Activated CD8-positive, alpha-beta T cell treated with anti-CD3 and anti-CD28 coated beads for 36 hours (primary cell): Measurements from ENCODE around the gene SYS1. TPM values are rescaled to one million over a fixed set of nuclear protein-coding genes. Genes with fewer than 3 reads are reported as not detected.

ENCODE experiments used
- ATAC-seq: fragments of 200-7000 bp; cut with Tn5 transposase; one replicate; pipeline ENCODE4 v1.10.0; 2021; ENCODE audit warnings: mild to moderate bottlenecking, moderate library complexity
- CTCF ChIA-PET: fragments of 350-600 bp; sonication (Branson Sonifier 250); formaldehyde crosslinking; loops from one replicate; lab custom pipeline; 2021; ENCODE audit warnings: antibody characterized with exemption; lab: Charles Lee
- POLR2A ChIA-PET: fragments of 350-600 bp; sonication (Branson Sonifier 250); formaldehyde crosslinking; loops from one replicate; lab custom pipeline; 2021; ENCODE audit warnings: antibody characterized with exemption; lab: Charles Lee
- DNase-seq: peaks from one replicate; pipeline ENCODE4 v3.0.0-alpha.2; 2020
- H3K27ac Mint-ChIP-seq: one replicate; pipeline ENCODE4 v1.8.0; 2021; ENCODE audit warnings: mild to moderate bottlenecking, mixed read lengths
- H3K27me3 Mint-ChIP-seq: one replicate; pipeline ENCODE4 v1.8.0; 2021; ENCODE audit warnings: mixed read lengths
- H3K36me3 Mint-ChIP-seq: one replicate; pipeline ENCODE4 v1.8.0; 2021; ENCODE audit warnings: low read depth, mixed read lengths
- H3K4me1 Mint-ChIP-seq: one replicate; pipeline ENCODE4 v1.8.0; 2021; ENCODE audit warnings: low read depth, mixed read lengths
- H3K4me3 Mint-ChIP-seq: one replicate; pipeline ENCODE4 v1.8.0; 2021; ENCODE audit warnings: mild to moderate bottlenecking, moderate library complexity, mixed read lengths
- H3K9me3 Mint-ChIP-seq: one replicate; pipeline ENCODE4 v1.8.0; 2021; ENCODE audit warnings: mixed read lengths
- intact Hi-C: fragments of 100-400 bp; cut with micrococcal nuclease; formaldehyde crosslinking; loops from one replicate; pipeline ENCODE4 v1.10.0; 2022
- total RNA-seq, 2 experiments: library from RNA; stranded (reverse); gene quantifications; one replicate each; pipeline ENCODE4 v1.2.3, GENCODE V29; 2021
- TF ChIP-seq, protein P1 (sequence below): fragments of 200-600 bp; IDR thresholded peaks from one replicate; pipeline ENCODE4 v1.8.0; 2022; ENCODE audit warnings: antibody characterized with exemption, mild to moderate bottlenecking

The SYS1 gene
- total RNA-seq, 2 experiments from 2014 or later, result 19.6 to 20.7 TPM

DNA sequence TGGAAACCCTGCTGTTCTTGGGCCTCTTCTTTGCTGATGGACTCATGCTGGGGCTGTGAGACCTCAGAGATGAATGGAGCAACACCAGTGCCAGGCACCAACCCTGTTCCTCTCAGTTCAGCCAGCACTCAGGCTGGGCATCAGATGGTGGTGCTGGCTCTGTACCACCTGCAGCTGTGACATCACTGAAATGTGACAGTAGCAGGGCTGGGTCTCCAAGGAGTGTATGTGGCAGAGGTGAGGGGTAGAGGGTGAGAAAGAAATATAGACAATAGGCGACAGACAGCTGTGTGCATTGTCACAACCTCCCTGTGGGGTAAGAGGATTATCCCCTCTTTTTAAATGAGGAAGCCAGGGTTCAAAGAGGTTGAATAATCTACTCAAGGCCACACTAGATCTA lies 15.2 kb downstream of the SYS1 start, which contains the start of gene TP53TG5:
Gene TP53TG5 (minus strand): TSS at position 135 of the 400 bp plus-strand sequence. CDS start 89 bp downstream, at position 46.
- intact Hi-C loops, result no loop called here
- TF ChIP-seq, protein P1, sequence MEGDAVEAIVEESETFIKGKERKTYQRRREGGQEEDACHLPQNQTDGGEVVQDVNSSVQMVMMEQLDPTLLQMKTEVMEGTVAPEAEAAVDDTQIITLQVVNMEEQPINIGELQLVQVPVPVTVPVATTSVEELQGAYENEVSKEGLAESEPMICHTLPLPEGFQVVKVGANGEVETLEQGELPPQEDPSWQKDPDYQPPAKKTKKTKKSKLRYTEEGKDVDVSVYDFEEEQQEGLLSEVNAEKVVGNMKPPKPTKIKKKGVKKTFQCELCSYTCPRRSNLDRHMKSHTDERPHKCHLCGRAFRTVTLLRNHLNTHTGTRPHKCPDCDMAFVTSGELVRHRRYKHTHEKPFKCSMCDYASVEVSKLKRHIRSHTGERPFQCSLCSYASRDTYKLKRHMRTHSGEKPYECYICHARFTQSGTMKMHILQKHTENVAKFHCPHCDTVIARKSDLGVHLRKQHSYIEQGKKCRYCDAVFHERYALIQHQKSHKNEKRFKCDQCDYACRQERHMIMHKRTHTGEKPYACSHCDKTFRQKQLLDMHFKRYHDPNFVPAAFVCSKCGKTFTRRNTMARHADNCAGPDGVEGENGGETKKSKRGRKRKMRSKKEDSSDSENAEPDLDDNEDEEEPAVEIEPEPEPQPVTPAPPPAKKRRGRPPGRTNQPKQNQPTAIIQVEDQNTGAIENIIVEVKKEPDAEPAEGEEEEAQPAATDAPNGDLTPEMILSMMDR, result no peak
- Mint-ChIP-seq H3K9me3 (no peaks in the 10 kb centered on the region), H3K27me3 (no peaks in the 10 kb centered on the region), H3K4me1 (peaks cover 10% of the 10 kb centered on the region), H3K4me3 (no peak within 1 kb of the TSS), H3K27ac (no peak within 1 kb of the TSS), H3K36me3 (peaks cover 2% of the 10 kb centered on the region)
- ATAC-seq, result no peak
- DNase-seq, result no peak
- POLR2A ChIA-PET, result no interaction called here
- CTCF ChIA-PET, result interaction anchor here (1.6 to 24.4 kb wide), 2 partner anchors 56 to 72 kb away, joined by 6 to 549 read pairs; no protein-coding TSS in a partner anchor

DNA sequence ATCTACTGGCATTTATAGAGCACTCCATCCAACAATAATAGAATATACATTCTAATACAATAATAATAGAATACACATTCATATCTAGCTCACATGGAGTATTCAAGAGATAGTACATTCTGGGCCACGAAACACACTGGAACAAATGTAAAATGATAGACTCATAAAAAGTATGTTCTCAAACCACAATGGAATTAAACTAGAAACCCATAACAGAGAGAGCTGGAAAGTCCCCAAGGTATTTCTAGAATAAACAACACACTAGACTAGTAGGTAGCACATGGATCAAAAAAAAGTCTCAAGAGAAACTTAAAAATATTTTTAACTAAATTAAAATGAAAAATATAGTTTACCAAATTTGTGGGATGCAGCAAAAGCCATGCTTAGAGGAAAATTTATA lies 24.3 kb downstream of the SYS1 start:
- TF ChIP-seq, protein P1, result no peak
- Mint-ChIP-seq H3K9me3 (peaks cover 5% of the 10 kb centered on the region), H3K27ac (no peak overlapping the region), H3K36me3 (peaks cover 6% of the 10 kb centered on the region), H3K4me1 (peaks cover 23% of the 10 kb centered on the region), H3K4me3 (no peak overlapping the region), H3K27me3 (no peaks in the 10 kb centered on the region)
- intact Hi-C loops, result no loop called here
- no peak for ATAC-seq
- POLR2A ChIA-PET, result interaction anchor here (1.0 kb wide), 1 partner anchor 20 kb away, joined by 3 read pairs; no protein-coding TSS in a partner anchor
- CTCF ChIA-PET, result interaction anchor here (0.9 to 5.7 kb wide), 7 partner anchors 14 to 121 kb away, joined by 3 to 32 read pairs (median 3); partner anchors contain the start of gene SYS1
- no peak for DNase-seq

DNA sequence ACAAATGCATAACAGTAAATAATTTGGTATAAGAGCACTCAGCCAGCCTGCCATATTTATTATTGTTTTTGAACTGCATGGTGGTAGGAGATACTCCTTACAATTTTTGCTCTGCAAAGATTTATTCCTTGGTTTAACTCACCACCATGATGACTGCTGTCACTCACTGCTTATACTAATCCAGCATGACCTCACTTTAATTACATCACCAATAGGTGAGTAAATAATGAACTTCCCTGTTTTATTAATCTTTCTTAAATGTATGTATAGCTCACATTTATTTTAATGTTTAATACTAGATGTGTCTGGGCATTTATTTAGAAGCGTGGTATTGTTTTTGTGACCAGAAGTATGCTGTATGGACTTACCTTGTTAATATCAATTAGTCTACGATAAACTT lies 28.0 kb downstream of the SYS1 start:
- peaks cover 5% of the 10 kb centered on the region for H3K9me3 Mint-ChIP-seq
- DNase-seq (no peak), ATAC-seq (no peak)
- H3K4me3 Mint-ChIP-seq, result no peak overlapping the region
- TF ChIP-seq, protein P1, result no peak
- ChIA-PET CTCF (interaction anchor here (1.1 to 3.0 kb wide), 2 partner anchors 17 to 24 kb away, joined by 3 to 12 read pairs; no protein-coding TSS in a partner anchor), POLR2A (no interaction called here)
- H3K36me3 Mint-ChIP-seq, result peaks cover 7% of the 10 kb centered on the region
- H3K27me3 Mint-ChIP-seq, result no peaks in the 10 kb centered on the region
- H3K4me1 Mint-ChIP-seq, result peaks cover 22% of the 10 kb centered on the region
- intact Hi-C loops, result no loop called here
- H3K27ac Mint-ChIP-seq, result no peak overlapping the region

DNA sequence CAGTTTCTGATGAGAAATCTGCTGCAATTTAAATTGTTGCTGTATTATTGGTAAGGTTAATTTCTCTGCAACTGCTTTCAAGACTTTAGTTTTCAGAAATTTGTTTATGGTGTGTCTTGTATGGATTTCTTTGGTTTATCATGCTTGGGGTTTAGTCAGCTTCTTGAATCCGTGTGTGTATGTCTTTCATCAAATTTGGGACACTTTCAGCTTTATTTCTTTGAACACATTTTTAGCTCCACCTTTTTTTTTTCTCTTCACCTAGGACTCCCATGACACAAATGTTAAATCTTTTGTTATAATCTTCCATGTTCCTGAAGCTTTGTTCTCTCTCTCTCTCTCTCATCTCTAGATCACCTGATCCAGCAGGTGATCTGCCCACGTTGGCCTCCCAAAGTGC lies 28.6 kb downstream of the SYS1 start:
- CTCF ChIA-PET, result interaction anchor here (1.1 to 3.0 kb wide), 3 partner anchors 18 to 25 kb away, joined by 3 to 12 read pairs (median 3); no protein-coding TSS in a partner anchor
- Mint-ChIP-seq H3K27ac (peak overlapping the region; percentile 22), H3K9me3 (peaks cover 5% of the 10 kb centered on the region), H3K36me3 (peaks cover 7% of the 10 kb centered on the region), H3K4me3 (no peak overlapping the region), H3K4me1 (peaks cover 22% of the 10 kb centered on the region), H3K27me3 (no peaks in the 10 kb centered on the region)
- intact Hi-C loops, result no loop called here
- DNase-seq, result no peak
- POLR2A ChIA-PET, result no interaction called here
- ATAC-seq, result no peak
- TF ChIP-seq, protein P1, result no peak

DNA sequence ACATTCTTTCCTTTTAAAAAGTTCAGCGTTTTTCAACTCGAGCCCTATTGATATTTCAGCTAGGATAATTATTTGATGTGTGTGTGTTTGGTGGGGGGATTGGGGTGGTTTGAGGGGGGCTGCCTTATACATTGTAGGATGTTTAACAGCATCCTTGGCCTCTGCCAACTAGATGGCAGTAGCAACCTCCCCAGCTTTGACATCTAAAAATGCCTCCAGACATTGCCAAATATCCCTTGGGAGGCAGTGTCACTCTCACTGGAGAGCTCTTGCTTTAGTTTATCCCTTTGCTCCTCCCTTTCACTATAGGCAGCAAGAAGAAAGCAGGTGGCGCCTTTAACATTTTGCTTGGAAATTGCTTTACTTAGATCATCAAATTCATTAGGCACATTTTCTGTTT lies 29.8 kb downstream of the SYS1 start:
- H3K36me3 Mint-ChIP-seq, result peaks cover 5% of the 10 kb centered on the region
- DNase-seq (no peak), ATAC-seq (no peak)
- intact Hi-C loops, result no loop called here
- ChIA-PET CTCF (interaction anchor here (0.8 to 3.7 kb wide), 7 partner anchors 19 to 378 kb away, joined by 3 to 14 read pairs (median 3); no protein-coding TSS in a partner anchor), POLR2A (interaction anchor here (0.7 to 1.4 kb wide), 2 partner anchors 14 to 23 kb away, joined by 3 read pairs; partner anchors contain the start of gene PIGT)
- H3K27ac Mint-ChIP-seq, result no peak overlapping the region
- TF ChIP-seq, protein P1, result no peak
- no peak overlapping the region for H3K4me3 Mint-ChIP-seq
- H3K27me3 Mint-ChIP-seq, result no peaks in the 10 kb centered on the region
- peaks cover 1% of the 10 kb centered on the region for H3K9me3 Mint-ChIP-seq
- peaks cover 13% of the 10 kb centered on the region for H3K4me1 Mint-ChIP-seq
